Fibroblast of villous mesenchyme (primary cell): ENCODE data around the gene SNRNP35. TPM values are rescaled to one million over a fixed set of nuclear protein-coding genes. Genes with fewer than 3 reads are reported as not detected.

Experiments used
- DNase-seq: peaks from one replicate; pipeline ENCODE4 v3.0.0-alpha.2; 2010; ENCODE audit warnings: low read depth
- H3K4me3 ChIP-seq: 2 replicates; pipeline ENCODE4 v1.5.1; 2011; ENCODE audit warnings: low read depth, mild to moderate bottlenecking, low read length
- CTCF ChIP-seq: IDR thresholded peaks from 2 replicates; pipeline ENCODE4 v1.5.1; 2012; ENCODE audit warnings: low read depth, mild to moderate bottlenecking, low read length; ENCODE audit not compliant: insufficient read depth
- total RNA-seq: library from RNA; depleted of rRNA; stranded (reverse); fragments of >200 nt; gene quantifications from 2 replicates; pipeline ENCODE4 v1.2.3, GENCODE V29; 2012

SNRNP35 gene
- total RNA-seq, 1 donor: 20.7 TPM

- TF ChIP-seq CTCF: no peak
These were observed 36.3 kb downstream of the SNRNP35 start for GRCh38 chr12:123494124-123494851.

DNA sequence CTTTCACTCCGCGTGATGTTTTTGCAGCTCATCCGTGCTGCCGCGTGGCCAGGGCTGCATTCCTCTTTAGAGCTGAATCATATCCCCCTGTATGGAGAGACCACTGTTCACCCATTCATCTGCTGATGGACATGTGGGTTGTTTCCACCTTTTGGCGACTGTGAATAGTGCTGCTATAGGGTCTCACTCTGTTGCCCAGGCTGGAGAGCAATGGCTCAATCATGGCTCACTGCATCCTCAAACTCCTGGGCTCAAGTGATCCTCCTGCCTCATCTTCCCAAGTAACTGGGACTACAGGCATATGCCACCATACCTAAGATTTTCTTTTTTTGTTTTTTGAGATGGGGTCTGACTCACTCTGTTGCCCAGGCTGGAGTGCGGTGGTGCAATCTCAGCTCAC lies 39.1 kb downstream of the SNRNP35 start:
- no peak for TF ChIP-seq CTCF

More at GRCh38 chr12:123494124-123494851, 36.3 kb downstream of the SNRNP35 start:
- DNase-seq: no peak
- no peak overlapping the region for H3K4me3 ChIP-seq

GRCh38 chr12:123498126-123498825 lies 40.3 kb downstream of the SNRNP35 start:
- no peak for TF ChIP-seq CTCF
- no peak overlapping the region for H3K4me3 ChIP-seq
- DNase-seq: no peak

More for the DNA sequence above, 39.1 kb downstream of the SNRNP35 start:
- no peak overlapping the region for H3K4me3 ChIP-seq
- no peak for DNase-seq

DNA sequence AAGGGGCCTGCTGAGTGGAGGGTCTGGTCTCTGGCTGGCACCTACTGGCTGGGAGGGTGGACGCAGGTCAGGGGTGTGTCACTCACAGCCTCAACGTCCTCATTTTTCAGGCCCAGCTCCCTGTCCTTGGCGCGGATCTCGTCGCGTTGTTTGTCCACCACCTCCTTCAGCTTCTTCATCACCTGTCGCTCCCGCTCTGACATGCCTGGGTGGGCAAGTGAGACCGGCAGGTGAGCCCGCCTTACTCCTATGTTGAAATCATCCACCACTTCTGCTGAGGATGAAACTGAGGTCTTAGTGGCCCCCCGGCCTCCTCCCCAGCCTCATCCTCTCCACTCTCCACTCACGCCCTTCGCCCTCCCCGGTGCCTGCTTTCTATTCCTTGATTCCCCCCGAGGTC lies 41.4 kb downstream of the SNRNP35 start:
- DNase-seq: no peak
- H3K4me3 ChIP-seq: no peak overlapping the region
- no peak for TF ChIP-seq CTCF

GRCh38 chr12:123502163-123502704 lies 44.3 kb downstream of the SNRNP35 start:
- DNase-seq: no peak
- no peak for TF ChIP-seq CTCF
- no peak overlapping the region for H3K4me3 ChIP-seq

DNA sequence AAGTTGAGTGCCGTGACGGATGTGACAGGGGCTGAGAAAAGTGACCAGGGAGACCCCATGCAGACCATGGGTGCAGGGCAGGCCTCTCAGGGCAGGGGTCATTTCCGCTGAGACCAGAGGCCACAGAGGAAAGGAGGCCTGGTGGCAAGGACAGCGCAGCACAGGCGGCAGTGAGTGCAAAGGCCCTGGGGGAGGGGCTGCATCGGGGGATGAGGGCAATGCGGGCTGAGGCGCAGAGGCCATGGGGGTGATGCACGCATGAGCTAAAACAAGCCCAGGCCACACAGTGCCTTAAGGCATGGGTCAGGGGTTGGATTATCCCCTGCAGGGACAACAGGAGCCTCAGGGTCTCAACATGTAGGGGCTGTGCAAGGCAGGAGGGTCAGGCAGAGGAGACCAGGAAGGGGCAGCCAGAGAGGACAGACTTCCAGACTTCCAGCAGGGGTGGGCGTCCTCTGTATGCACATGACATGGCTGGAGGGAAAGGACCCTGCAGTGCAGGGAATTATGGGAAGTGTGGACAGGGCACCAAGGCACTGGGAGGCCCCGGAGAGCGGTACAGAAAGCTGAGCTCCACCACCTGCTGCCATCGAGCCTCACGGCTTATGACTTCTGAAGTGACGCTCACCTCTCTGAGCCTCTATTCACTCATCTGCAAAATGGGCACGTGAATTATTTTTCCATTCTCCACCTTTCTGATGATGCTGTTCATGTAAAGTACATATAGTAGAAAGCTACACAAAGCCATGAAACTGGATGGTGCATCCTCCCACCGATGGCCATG lies 48.3 kb downstream of the SNRNP35 start:
- no peak overlapping the region for H3K4me3 ChIP-seq
- TF ChIP-seq CTCF: no peak
- no peak for DNase-seq
